Stimulated activated naive CD8-positive, alpha-beta T cell treated with anti-CD3 and anti-CD28 coated beads, Interleukin-15, Interleukin-2, amounts not matched to agents 100 ng/mL and 50 ng/mL, for 24 hours (primary cell): Measurements from ENCODE around the gene GNAI2.

Experiments used
- H3K27ac Mint-ChIP-seq: one replicate; pipeline ENCODE4 v1.8.0; 2021; ENCODE audit warnings: mild to moderate bottlenecking, mixed read lengths
- H3K27me3 Mint-ChIP-seq: one replicate; pipeline ENCODE4 v1.8.0; 2021; ENCODE audit warnings: mixed read lengths
- H3K36me3 Mint-ChIP-seq: one replicate; pipeline ENCODE4 v1.8.0; 2021; ENCODE audit warnings: low read depth, mixed read lengths
- H3K4me1 Mint-ChIP-seq: one replicate; pipeline ENCODE4 v1.8.0; 2021; ENCODE audit warnings: low read depth, mixed read lengths
- H3K4me3 Mint-ChIP-seq: one replicate; pipeline ENCODE4 v1.8.0; 2021; ENCODE audit warnings: mild to moderate bottlenecking, mixed read lengths
- H3K9me3 Mint-ChIP-seq: one replicate; pipeline ENCODE4 v1.8.0; 2021; ENCODE audit warnings: mixed read lengths

Gene GNAI2

GRCh38 chr3:50293079-50293801, 57.2 kb downstream of the GNAI2 start:
- Mint-ChIP-seq H3K4me1 (peaks cover 21% of the 10 kb centered on the region), H3K9me3 (no peaks in the 10 kb centered on the region), H3K4me3 (peak overlapping the region; percentile 87), H3K27me3 (no peaks in the 10 kb centered on the region), H3K27ac (peak overlapping the region; percentile 94), H3K36me3 (peaks cover 23% of the 10 kb centered on the region)

GRCh38 chr3:50294089-50294488, 58.1 kb downstream of the GNAI2 start:
- H3K4me3 Mint-ChIP-seq, result no peak overlapping the region
- H3K27ac Mint-ChIP-seq, result no peak overlapping the region
- no peaks in the 10 kb centered on the region for H3K9me3 Mint-ChIP-seq
- H3K27me3 Mint-ChIP-seq, result no peaks in the 10 kb centered on the region
- H3K36me3 Mint-ChIP-seq, result peaks cover 16% of the 10 kb centered on the region
- peaks cover 25% of the 10 kb centered on the region for H3K4me1 Mint-ChIP-seq

- Mint-ChIP-seq H3K9me3 (no peaks in the 10 kb centered on the region), H3K27me3 (no peaks in the 10 kb centered on the region), H3K4me1 (peaks cover 28% of the 10 kb centered on the region), H3K27ac (no peak overlapping the region), H3K4me3 (no peak overlapping the region), H3K36me3 (peaks cover 9% of the 10 kb centered on the region)
Observed at GRCh38 chr3:50294492-50295403, 58.7 kb downstream of the GNAI2 start.

- Mint-ChIP-seq H3K36me3 (peaks cover 5% of the 10 kb centered on the region), H3K27ac (no peak overlapping the region), H3K27me3 (no peaks in the 10 kb centered on the region), H3K9me3 (no peaks in the 10 kb centered on the region), H3K4me1 (peaks cover 34% of the 10 kb centered on the region), H3K4me3 (no peak overlapping the region)
Observed at GRCh38 chr3:50295553-50296431, 59.8 kb downstream of the GNAI2 start.

- H3K4me3 Mint-ChIP-seq, result no peak overlapping the region
- H3K4me1 Mint-ChIP-seq, result peaks cover 30% of the 10 kb centered on the region
- H3K27me3 Mint-ChIP-seq, result no peaks in the 10 kb centered on the region
- no peaks in the 10 kb centered on the region for H3K9me3 Mint-ChIP-seq
- H3K36me3 Mint-ChIP-seq, result no peaks in the 10 kb centered on the region
- H3K27ac Mint-ChIP-seq, result no peak overlapping the region
Observed at GRCh38 chr3:50296721-50297383, 60.8 kb downstream of the GNAI2 start.

GRCh38 chr3:50297384-50297775, 61.4 kb downstream of the GNAI2 start:
- Mint-ChIP-seq H3K27me3 (no peaks in the 10 kb centered on the region), H3K4me1 (peaks cover 29% of the 10 kb centered on the region), H3K4me3 (no peak overlapping the region), H3K36me3 (no peaks in the 10 kb centered on the region), H3K9me3 (no peaks in the 10 kb centered on the region), H3K27ac (no peak overlapping the region)

- Mint-ChIP-seq H3K4me3 (peak overlapping the region; percentile 99), H3K9me3 (no peaks in the 10 kb centered on the region), H3K27ac (peak overlapping the region; percentile 99), H3K27me3 (no peaks in the 10 kb centered on the region), H3K4me1 (peaks cover 22% of the 10 kb centered on the region), H3K36me3 (no peaks in the 10 kb centered on the region)
Observed at GRCh38 chr3:50297896-50298725, 62.1 kb downstream of the GNAI2 start.

- no peaks in the 10 kb centered on the region for H3K9me3 Mint-ChIP-seq
- H3K36me3 Mint-ChIP-seq, result no peaks in the 10 kb centered on the region
- no peaks in the 10 kb centered on the region for H3K27me3 Mint-ChIP-seq
- H3K4me1 Mint-ChIP-seq, result peaks cover 22% of the 10 kb centered on the region
- peak within 1 kb of the TSS; percentile 99 for H3K4me3 Mint-ChIP-seq
- peak within 1 kb of the TSS; percentile 99 for H3K27ac Mint-ChIP-seq
Observed at GRCh38 chr3:50298836-50299637, 63.0 kb downstream of the GNAI2 start, which contains the start of the genes HYAL3 and NAA80. Gene HYAL3, minus strand, starts transcription at chr3:50299405. Its CDS starts 3,803 bp downstream, at chr3:50295602. Gene NAA80, minus strand, starts transcription at chr3:50299405. Its CDS starts 1,942 bp downstream, at chr3:50297463.

- peak overlapping the region; percentile 91 for H3K27ac Mint-ChIP-seq
- H3K27me3 Mint-ChIP-seq, result no peaks in the 10 kb centered on the region
- peak overlapping the region; percentile 99 for H3K4me3 Mint-ChIP-seq
- peaks cover 24% of the 10 kb centered on the region for H3K4me1 Mint-ChIP-seq
- H3K36me3 Mint-ChIP-seq, result no peaks in the 10 kb centered on the region
- no peaks in the 10 kb centered on the region for H3K9me3 Mint-ChIP-seq
Observed at GRCh38 chr3:50299638-50299928, 63.6 kb downstream of the GNAI2 start.

- no peaks in the 10 kb centered on the region for H3K9me3 Mint-ChIP-seq
- no peaks in the 10 kb centered on the region for H3K36me3 Mint-ChIP-seq
- no peaks in the 10 kb centered on the region for H3K27me3 Mint-ChIP-seq
- peak overlapping the region; percentile 99 for H3K4me3 Mint-ChIP-seq
- H3K27ac Mint-ChIP-seq, result peak overlapping the region; percentile 91
- peaks cover 29% of the 10 kb centered on the region for H3K4me1 Mint-ChIP-seq
Observed at GRCh38 chr3:50299929-50300680, 64.1 kb downstream of the GNAI2 start.

- Mint-ChIP-seq H3K36me3 (no peaks in the 10 kb centered on the region), H3K27ac (peak overlapping the region; percentile 91), H3K4me1 (peaks cover 29% of the 10 kb centered on the region), H3K4me3 (peak overlapping the region; percentile 99), H3K27me3 (no peaks in the 10 kb centered on the region), H3K9me3 (no peaks in the 10 kb centered on the region)
Observed at GRCh38 chr3:50300681-50301254, 64.8 kb downstream of the GNAI2 start.
